Measurements from ENCODE around the gene TLCD3B. TPM values are rescaled to one million over a fixed set of nuclear protein-coding genes. Genes with fewer than 3 reads are reported as not detected.

TLCD3B gene
- total RNA-seq, 2 experiments from 2014 or later = 3.5 to 3.6 TPM

DNA sequence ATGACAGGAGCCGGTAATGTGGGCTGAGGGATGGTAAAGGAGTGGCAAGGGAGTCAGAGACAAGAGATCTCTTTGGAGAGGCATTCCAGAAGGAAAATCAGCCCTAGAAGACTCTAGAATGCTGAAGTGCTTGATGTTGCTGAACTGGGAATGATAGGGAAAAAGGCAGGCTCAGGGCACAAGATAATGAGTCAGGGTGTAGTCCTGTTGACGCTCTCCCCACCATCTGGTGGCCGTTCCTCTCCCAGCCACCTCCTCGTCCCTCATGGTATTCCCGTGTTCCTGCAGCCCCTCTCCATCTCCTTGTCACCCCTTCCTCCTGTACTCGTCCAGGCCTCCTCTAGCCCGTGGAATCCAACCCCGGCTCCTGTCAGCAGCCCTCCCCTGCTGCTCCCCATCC lies 23.4 kb upstream of the TLCD3B start:
- TF ChIP-seq, protein P1, sequence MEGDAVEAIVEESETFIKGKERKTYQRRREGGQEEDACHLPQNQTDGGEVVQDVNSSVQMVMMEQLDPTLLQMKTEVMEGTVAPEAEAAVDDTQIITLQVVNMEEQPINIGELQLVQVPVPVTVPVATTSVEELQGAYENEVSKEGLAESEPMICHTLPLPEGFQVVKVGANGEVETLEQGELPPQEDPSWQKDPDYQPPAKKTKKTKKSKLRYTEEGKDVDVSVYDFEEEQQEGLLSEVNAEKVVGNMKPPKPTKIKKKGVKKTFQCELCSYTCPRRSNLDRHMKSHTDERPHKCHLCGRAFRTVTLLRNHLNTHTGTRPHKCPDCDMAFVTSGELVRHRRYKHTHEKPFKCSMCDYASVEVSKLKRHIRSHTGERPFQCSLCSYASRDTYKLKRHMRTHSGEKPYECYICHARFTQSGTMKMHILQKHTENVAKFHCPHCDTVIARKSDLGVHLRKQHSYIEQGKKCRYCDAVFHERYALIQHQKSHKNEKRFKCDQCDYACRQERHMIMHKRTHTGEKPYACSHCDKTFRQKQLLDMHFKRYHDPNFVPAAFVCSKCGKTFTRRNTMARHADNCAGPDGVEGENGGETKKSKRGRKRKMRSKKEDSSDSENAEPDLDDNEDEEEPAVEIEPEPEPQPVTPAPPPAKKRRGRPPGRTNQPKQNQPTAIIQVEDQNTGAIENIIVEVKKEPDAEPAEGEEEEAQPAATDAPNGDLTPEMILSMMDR (IDR thresholded peaks at IDR 0.05) = no peak
- peak overlapping the region; percentile 39 for H3K4me3 Mint-ChIP-seq
- no peaks in the 10 kb centered on the region for H3K36me3 Mint-ChIP-seq (ENCODE audit: low read depth)
- intact Hi-C loops (cut with micrococcal nuclease) = no loop called here
- CTCF ChIA-PET = interaction anchor here (0.6 to 4.0 kb wide), 21 partner anchors 8 to 363 kb away, joined by 3 to 36 read pairs (median 4); partner anchors contain the start of genes ALDOA, MVP, TBX6 and TLCD3B
- peaks cover 16% of the 10 kb centered on the region for H3K4me1 Mint-ChIP-seq (ENCODE audit: low read depth)
- H3K9me3 Mint-ChIP-seq = no peaks in the 10 kb centered on the region
- H3K27me3 Mint-ChIP-seq = peaks cover 2% of the 10 kb centered on the region
- ATAC-seq (no peak), DNase-seq (no peak)
- POLR2A ChIA-PET = interaction anchor here (1.3 to 4.6 kb wide), 2 partner anchors 10 to 17 kb away, joined by 3 to 44 read pairs; partner anchors contain the start of gene ALDOA
- H3K27ac Mint-ChIP-seq = no peak overlapping the region

DNA sequence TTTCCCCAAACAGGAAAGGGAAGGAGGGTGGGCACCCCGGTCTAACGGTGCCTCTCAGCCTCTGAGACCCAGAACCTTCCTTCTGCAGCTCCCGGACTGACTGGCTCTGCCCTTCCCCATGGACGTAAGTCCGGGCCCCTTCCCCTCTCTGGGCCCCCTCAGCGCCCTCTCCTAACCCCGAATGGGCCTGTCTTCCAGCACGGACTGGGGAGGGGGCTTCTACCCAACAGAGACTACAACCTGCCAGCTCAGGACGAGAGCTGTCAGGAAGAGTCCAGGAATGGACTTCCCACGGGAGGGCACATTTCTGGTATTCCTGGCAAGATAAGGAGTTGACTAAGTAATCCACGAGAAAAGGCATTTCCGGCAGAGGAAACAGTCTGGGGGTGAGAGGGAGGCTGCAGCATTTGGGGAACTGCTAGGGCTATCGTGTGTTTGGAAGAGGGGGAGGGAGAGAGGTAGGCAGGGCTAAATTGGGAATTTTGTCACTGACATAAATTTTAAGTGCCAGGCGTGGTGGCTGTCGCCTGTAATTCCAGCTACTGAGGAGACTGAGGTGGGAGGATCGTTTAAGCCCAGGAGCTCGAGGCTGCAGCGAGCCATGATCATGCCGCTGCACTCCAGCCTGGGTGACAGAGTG lies 22.4 kb upstream of the TLCD3B start:
- intact Hi-C loops (cut with micrococcal nuclease) = no loop called here
- H3K27ac Mint-ChIP-seq = no peak overlapping the region
- TF ChIP-seq, protein P1 (IDR thresholded peaks at IDR 0.05) = no peak
- POLR2A ChIA-PET = interaction anchor here (1.1 to 4.6 kb wide), 2 partner anchors 11 to 38 kb away, joined by 5 to 44 read pairs; partner anchors contain the start of genes ALDOA and TBX6
- ATAC-seq = peak; percentile 14
- H3K9me3 Mint-ChIP-seq = no peaks in the 10 kb centered on the region
- peak overlapping the region; percentile 80 for H3K4me3 Mint-ChIP-seq
- CTCF ChIA-PET = interaction anchor here (0.7 to 2.8 kb wide), 7 partner anchors 9 to 355 kb away, joined by 3 to 14 read pairs (median 4); partner anchors contain the start of genes TBX6 and TLCD3B
- DNase-seq = no peak
- H3K27me3 Mint-ChIP-seq = peaks cover 2% of the 10 kb centered on the region
- H3K4me1 Mint-ChIP-seq (ENCODE audit: low read depth) = peaks cover 16% of the 10 kb centered on the region
- no peaks in the 10 kb centered on the region for H3K36me3 Mint-ChIP-seq (ENCODE audit: low read depth)

DNA sequence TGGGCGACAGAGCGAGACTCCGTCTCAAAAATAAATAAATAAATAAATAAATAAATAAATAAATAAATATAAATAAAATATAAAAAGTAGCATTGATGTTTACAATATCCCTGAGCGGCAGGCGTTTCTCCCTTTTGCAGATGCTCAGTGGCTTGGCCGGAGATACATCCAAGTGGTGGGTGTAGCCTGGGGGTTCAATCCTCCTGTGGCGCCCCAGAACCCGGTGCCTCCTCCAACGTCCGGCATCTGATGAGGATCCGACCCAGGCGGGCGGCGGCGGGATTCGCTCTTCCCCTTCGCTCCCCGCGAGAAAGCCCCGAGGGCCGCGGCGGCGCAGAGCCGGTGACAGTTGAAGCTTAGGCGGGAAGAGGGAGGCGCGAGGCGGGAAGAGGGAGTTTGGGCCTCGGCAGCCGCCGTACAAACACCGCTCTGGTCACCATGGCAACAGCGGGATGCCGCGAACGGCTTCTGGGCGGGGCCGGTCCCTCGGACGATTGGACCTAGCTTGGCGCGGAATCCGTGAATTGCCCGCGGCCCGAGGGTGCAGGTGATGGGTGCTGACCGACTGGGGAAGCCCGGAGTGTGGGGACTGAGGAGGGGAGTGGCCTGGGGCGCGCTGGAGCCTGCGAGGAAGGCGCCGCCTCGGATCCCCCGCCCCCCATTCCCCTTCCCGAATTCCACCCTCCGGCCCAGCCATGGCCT lies 21.8 kb upstream of the TLCD3B start:
- TF ChIP-seq, protein P1 (IDR thresholded peaks at IDR 0.05) = no peak
- peak; percentile 94 for DNase-seq
- H3K27me3 Mint-ChIP-seq = peaks cover 2% of the 10 kb centered on the region
- ChIA-PET CTCF (interaction anchor here (0.7 to 2.8 kb wide), 5 partner anchors 10 to 354 kb away, joined by 3 to 14 read pairs (median 4); partner anchors contain the start of gene TLCD3B), POLR2A (interaction anchor here (1.1 to 4.6 kb wide), 2 partner anchors 12 to 39 kb away, joined by 5 to 44 read pairs; partner anchors contain the start of genes ALDOA and TBX6)
- H3K27ac Mint-ChIP-seq = peak overlapping the region; percentile 57
- peaks cover 16% of the 10 kb centered on the region for H3K4me1 Mint-ChIP-seq (ENCODE audit: low read depth)
- peak; percentile 82 for ATAC-seq
- H3K36me3 Mint-ChIP-seq (ENCODE audit: low read depth) = no peaks in the 10 kb centered on the region
- intact Hi-C loops (cut with micrococcal nuclease) = no loop called here
- H3K9me3 Mint-ChIP-seq = no peaks in the 10 kb centered on the region
- H3K4me3 Mint-ChIP-seq = peak overlapping the region; percentile 80

DNA sequence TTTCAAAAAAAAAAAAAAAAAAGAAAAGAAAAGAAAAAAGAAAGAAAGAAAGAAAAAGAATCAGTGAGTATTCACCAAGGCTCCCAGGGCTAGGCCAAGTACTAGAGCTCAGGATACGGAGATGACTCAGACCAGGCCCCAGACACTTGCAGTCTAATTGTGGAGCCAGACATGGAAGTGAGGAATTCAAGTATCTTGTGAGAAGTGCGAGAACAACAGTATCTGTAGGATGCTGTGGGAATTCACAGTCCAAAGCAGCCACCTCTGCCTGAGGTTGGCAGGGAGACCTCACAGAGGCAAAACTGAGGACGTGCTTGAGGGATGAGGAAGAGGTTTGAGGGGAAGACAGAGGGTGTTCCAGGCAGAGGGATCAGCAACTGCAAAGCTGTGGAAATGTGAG lies 20.4 kb upstream of the TLCD3B start:
- peaks cover 16% of the 10 kb centered on the region for H3K4me1 Mint-ChIP-seq (ENCODE audit: low read depth)
- peak overlapping the region; percentile 80 for H3K4me3 Mint-ChIP-seq
- no peaks in the 10 kb centered on the region for H3K36me3 Mint-ChIP-seq (ENCODE audit: low read depth)
- TF ChIP-seq, protein P1 (IDR thresholded peaks at IDR 0.05) = no peak
- no peak for ATAC-seq
- no peak for DNase-seq
- H3K27ac Mint-ChIP-seq = no peak overlapping the region
- ChIA-PET CTCF (interaction anchor here (0.8 to 2.8 kb wide), 3 partner anchors 14 to 351 kb away, joined by 3 to 8 read pairs (median 4); partner anchors contain the start of gene ALDOA), POLR2A (no interaction called here)
- H3K27me3 Mint-ChIP-seq = peaks cover 2% of the 10 kb centered on the region
- no peaks in the 10 kb centered on the region for H3K9me3 Mint-ChIP-seq
- intact Hi-C loops (cut with micrococcal nuclease) = no loop called here
